Measurements from ENCODE around the gene DAB2.

The DAB2 gene

DNA sequence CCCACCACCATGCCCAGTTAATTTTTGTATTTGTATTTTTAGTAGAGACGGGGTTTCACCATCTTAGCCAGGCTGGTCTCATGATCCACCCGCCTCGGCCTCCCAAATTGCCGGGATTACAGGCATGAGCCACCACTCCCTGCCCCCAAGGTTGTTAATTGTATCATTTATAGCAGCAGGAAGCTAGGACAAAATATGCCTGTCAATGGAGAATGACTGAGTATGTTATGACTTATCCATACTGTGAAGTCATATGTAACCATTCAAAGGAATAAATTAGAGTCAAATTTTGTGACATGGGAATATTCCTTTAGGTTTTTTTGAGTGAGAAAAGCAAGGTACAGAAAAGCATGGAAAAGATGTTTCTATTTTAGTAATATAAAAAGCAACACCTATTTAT is 3.9 kb upstream of the DAB2 start:
- CTCF ChIA-PET, result no interaction called here
- DNase-seq (ENCODE audit: extremely low spot score), result no peak
- TF ChIP-seq ZNF384 (IDR thresholded peaks at IDR 0.05), result no peak
- TF ChIP-seq ELF4 (IDR thresholded peaks at IDR 0.05), result no peak
- TF ChIP-seq CTBP1 (IDR thresholded peaks at IDR 0.05; ENCODE audit: borderline replicate concordance), result no peak
- POLR2A ChIA-PET, result no interaction called here

DNA sequence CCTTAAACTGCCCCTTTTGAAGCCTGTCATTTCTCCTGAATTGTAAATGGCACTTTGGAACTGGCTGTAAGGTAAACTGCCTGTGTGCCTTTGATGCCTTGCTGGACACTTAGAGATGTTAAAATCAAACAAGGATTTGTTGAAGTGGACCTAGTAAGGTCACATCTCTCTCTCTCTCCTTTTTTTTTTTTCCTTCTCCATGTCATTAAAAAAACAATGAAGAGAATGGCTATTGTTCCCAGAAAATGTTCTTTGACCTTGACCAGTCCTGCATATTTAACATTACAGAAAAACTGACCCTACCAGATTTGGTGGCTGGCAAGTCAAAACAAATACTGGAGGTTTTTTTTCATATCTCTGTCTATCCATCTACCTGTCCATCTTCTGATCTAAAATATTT is 2.9 kb upstream of the DAB2 start:
- POLR2A ChIA-PET, result no interaction called here
- TF ChIP-seq TARDBP (IDR thresholded peaks at IDR 0.05), result no peak
- no peak for TF ChIP-seq NFRKB (IDR thresholded peaks at IDR 0.05)
- no peak for TF ChIP-seq FOXK2 (IDR thresholded peaks at IDR 0.05)
- no peak for TF ChIP-seq L3MBTL2 (conservative IDR thresholded peaks at IDR 0.05)
- no peak for TF ChIP-seq LEF1 (IDR thresholded peaks at IDR 0.05; ENCODE audit: borderline replicate concordance)
- TF ChIP-seq ELF4 (IDR thresholded peaks at IDR 0.05), result no peak
- TF ChIP-seq ZNF384 (IDR thresholded peaks at IDR 0.05), result no peak
- TF ChIP-seq FOXA1 (IDR thresholded peaks at IDR 0.05), result no peak
- no peak for TF ChIP-seq CTBP1 (IDR thresholded peaks at IDR 0.05; ENCODE audit: borderline replicate concordance)
- TF ChIP-seq HDGF (IDR thresholded peaks at IDR 0.05; ENCODE audit: borderline replicate concordance), result no peak
- no peak for TF ChIP-seq FOXM1 (IDR thresholded peaks at IDR 0.05; ENCODE audit: borderline replicate concordance)
- no peak for TF ChIP-seq SUZ12 (IDR thresholded peaks at IDR 0.05)
- no peak for TF ChIP-seq BHLHE40 (IDR thresholded peaks at IDR 0.05; ENCODE audit: borderline replicate concordance)
- no peak for TF ChIP-seq PKNOX1 (IDR thresholded peaks at IDR 0.05)
- TF ChIP-seq ARNT (IDR thresholded peaks at IDR 0.05), result no peak
- no peak for TF ChIP-seq SP1 (IDR thresholded peaks at IDR 0.05)
- CTCF ChIA-PET, result no interaction called here
- no peak for DNase-seq (ENCODE audit: extremely low spot score)

DNA sequence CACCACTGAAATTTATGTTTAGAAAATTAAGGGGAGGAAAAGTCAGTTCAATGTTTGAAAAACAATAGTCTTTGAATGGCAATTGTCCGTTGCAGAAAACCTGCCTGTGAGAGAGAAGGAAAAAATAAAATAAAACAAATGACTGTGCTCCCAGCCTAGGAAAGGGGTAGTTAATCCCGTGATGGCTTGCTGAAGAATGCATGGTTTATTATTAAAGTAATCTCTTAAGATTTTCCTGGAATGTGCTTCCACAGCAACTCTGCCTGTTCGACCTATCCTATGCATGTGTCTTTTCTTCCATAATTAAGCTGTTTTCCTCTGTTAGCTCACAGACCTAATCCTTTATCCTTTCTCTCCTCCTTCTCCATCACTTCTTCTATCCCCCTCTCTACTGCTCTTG is 2.4 kb upstream of the DAB2 start:
- no peak for TF ChIP-seq FOXA1 (IDR thresholded peaks at IDR 0.05)
- no peak for TF ChIP-seq L3MBTL2 (conservative IDR thresholded peaks at IDR 0.05)
- no peak for TF ChIP-seq BHLHE40 (IDR thresholded peaks at IDR 0.05; ENCODE audit: borderline replicate concordance)
- TF ChIP-seq SUZ12 (IDR thresholded peaks at IDR 0.05), result no peak
- no peak for TF ChIP-seq FOXM1 (IDR thresholded peaks at IDR 0.05; ENCODE audit: borderline replicate concordance)
- no peak for TF ChIP-seq CTBP1 (IDR thresholded peaks at IDR 0.05; ENCODE audit: borderline replicate concordance)
- no peak for TF ChIP-seq FOXK2 (IDR thresholded peaks at IDR 0.05)
- no peak for TF ChIP-seq PKNOX1 (IDR thresholded peaks at IDR 0.05)
- TF ChIP-seq ELF4 (IDR thresholded peaks at IDR 0.05), result no peak
- TF ChIP-seq LEF1 (IDR thresholded peaks at IDR 0.05; ENCODE audit: borderline replicate concordance), result no peak
- TF ChIP-seq HDGF (IDR thresholded peaks at IDR 0.05; ENCODE audit: borderline replicate concordance), result no peak
- no peak for DNase-seq (ENCODE audit: extremely low spot score)
- POLR2A ChIA-PET, result no interaction called here
- CTCF ChIA-PET, result no interaction called here

DNA sequence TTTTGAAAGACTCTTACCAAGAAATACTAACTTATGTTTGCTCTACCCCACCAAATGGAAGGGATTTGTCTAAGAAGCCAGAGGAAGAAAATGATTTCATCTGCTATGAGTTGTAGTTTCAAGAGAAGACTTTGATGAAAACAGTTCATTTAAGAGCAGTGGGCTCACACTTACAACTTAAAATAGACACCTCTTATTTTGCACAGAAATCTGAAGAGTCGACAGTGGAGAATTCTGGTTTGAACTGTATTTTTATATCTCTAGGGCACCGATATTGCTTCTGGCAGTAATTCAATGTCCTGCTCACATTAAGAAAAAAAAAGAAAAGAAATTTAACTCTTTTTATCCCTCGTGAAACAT is 1.9 kb upstream of the DAB2 start:
- DNase-seq (ENCODE audit: extremely low spot score), result no peak
- TF ChIP-seq ELF4 (IDR thresholded peaks at IDR 0.05) (no peak), FOXM1 (IDR thresholded peaks at IDR 0.05; ENCODE audit: borderline replicate concordance) (no peak), NFRKB (IDR thresholded peaks at IDR 0.05) (no peak), LEF1 (IDR thresholded peaks at IDR 0.05; ENCODE audit: borderline replicate concordance) (no peak), PKNOX1 (IDR thresholded peaks at IDR 0.05) (no peak), SUZ12 (IDR thresholded peaks at IDR 0.05) (no peak), CTBP1 (IDR thresholded peaks at IDR 0.05; ENCODE audit: borderline replicate concordance) (no peak), FOXA1 (IDR thresholded peaks at IDR 0.05) (no peak), FOXK2 (IDR thresholded peaks at IDR 0.05) (no peak), ARNT (IDR thresholded peaks at IDR 0.05) (no peak), BHLHE40 (IDR thresholded peaks at IDR 0.05; ENCODE audit: borderline replicate concordance) (no peak), HDGF (IDR thresholded peaks at IDR 0.05; ENCODE audit: borderline replicate concordance) (no peak), SP1 (IDR thresholded peaks at IDR 0.05) (no peak), TARDBP (IDR thresholded peaks at IDR 0.05) (no peak), ZNF384 (IDR thresholded peaks at IDR 0.05) (no peak), L3MBTL2 (conservative IDR thresholded peaks at IDR 0.05) (no peak)
- CTCF ChIA-PET, result no interaction called here
- POLR2A ChIA-PET, result no interaction called here

DNA sequence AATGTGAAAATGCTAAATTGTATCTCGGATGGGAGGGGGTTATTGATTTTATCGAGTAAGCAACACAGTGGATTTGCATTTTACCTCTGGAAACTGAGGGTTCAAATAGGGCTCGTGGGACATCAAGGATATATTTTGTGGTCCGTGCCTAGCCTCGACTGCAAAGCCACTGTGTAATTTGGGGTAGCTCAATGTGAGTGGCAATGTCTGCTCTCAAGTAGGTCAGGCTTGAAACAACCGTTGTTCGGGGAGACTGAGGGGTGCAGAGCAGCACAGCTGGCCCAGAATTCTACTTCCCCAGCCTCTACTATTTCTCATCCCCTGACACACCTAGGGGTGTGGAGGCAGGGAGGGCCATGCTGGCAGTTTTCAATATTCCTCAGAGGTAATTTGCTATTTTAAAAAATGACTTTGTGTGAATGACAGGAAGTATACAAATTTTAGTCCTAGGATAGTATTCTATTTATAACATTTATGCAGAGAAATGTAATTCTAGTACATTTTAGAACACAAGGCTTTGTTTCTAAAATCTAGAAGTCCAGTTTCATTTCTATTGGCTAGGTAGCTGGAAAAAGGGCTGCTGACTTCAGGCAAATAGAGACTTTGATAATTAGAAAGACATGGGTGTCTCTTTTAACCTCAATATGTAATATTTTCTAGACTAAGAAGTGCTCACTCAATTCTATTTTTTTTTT is 1.4 kb upstream of the DAB2 start:
- no peak for DNase-seq (ENCODE audit: extremely low spot score)
- ChIA-PET POLR2A (interaction anchor here (1.6 kb wide), 1 partner anchor 26 kb away, joined by 4 read pairs; no protein-coding TSS in a partner anchor), CTCF (no interaction called here)
- no peak for TF ChIP-seq SP1 (IDR thresholded peaks at IDR 0.05)
- TF ChIP-seq PKNOX1 (IDR thresholded peaks at IDR 0.05), result no peak
- TF ChIP-seq HDGF (IDR thresholded peaks at IDR 0.05; ENCODE audit: borderline replicate concordance), result no peak

GRCh38 chr5:39423331-39423751 is 1.4 kb downstream of the DAB2 start:
- TF ChIP-seq FOXK2 (IDR thresholded peaks at IDR 0.05) (no peak), ZNF384 (IDR thresholded peaks at IDR 0.05) (no peak), ELF4 (IDR thresholded peaks at IDR 0.05) (no peak), L3MBTL2 (conservative IDR thresholded peaks at IDR 0.05) (no peak), NFRKB (IDR thresholded peaks at IDR 0.05) (no peak), TARDBP (IDR thresholded peaks at IDR 0.05) (no peak), CTBP1 (IDR thresholded peaks at IDR 0.05; ENCODE audit: borderline replicate concordance) (no peak)
- CTCF ChIA-PET, result interaction anchor here (0.5 to 2.3 kb wide), 3 partner anchors 47 to 1332 kb away, joined by 4 to 12 read pairs (median 4); partner anchors contain the start of gene TTC33
- POLR2A ChIA-PET, result interaction anchor here (2.0 to 2.6 kb wide), 3 partner anchors 9 to 25 kb away, joined by 10 to 20 read pairs (median 12); no protein-coding TSS in a partner anchor
- DNase-seq (ENCODE audit: extremely low spot score), result no peak

Data from HEK293T (cell line).